Sigmoid colon (tissue), 4 donors: ENCODE measurements around the gene MOBP.

Experiments used
- CTCF ChIP-seq, 4 experiments: fragments of 450-650 bp in 3 of 4; fragments of 200-600 bp in 1 of 4; IDR thresholded peaks; one replicate each; pipeline ENCODE4 v1.5.1; 2016 to 2019; ENCODE audit warnings: antibody characterized with exemption in 4 of 4, mild to moderate bottlenecking in 3 of 4, moderate library complexity in 2 of 4
- EP300 ChIP-seq, 4 donors: sonication (generic); formaldehyde crosslinking; IDR thresholded peaks; one replicate each; pipeline ENCODE4 v1.6.1; 2017; ENCODE audit warnings: antibody characterized with exemption in 4 of 4
- POLR2AphosphoS5 ChIP-seq, 4 donors: sonication (generic); formaldehyde crosslinking; IDR thresholded peaks; one replicate each; pipeline ENCODE4 v1.6.1; 2017; ENCODE audit warnings: antibody characterized with exemption in 4 of 4

GRCh38 chr3:39427506-39427905 lies 40.0 kb upstream of the MOBP start:
- no peak for TF ChIP-seq CTCF (IDR thresholded peaks at IDR 0.05)
- TF ChIP-seq EP300 (IDR thresholded peaks at IDR 0.05), result no peak
- no peak for TF ChIP-seq POLR2AphosphoS5 (IDR thresholded peaks at IDR 0.05)
